ENCODE results near the gene CUX1.

DNA sequence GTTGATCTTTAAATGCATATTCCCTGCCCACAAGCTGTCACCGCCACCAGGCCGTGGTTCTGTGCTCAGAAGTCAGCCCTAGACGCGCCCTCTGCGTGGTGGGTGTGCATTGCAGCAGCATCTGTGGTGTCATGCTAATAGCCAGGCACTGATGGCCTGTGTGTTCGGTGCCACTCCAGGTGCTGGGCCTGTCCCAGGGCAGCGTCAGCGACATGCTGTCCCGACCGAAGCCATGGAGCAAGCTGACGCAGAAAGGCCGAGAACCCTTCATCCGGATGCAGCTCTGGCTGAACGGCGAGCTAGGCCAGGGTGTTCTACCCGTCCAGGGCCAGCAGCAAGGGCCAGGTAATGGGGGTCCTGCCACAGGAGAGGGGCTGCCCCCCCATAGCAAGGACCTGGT lies 386.8 kb downstream of the CUX1 start:
- TF ChIP-seq, protein P1, sequence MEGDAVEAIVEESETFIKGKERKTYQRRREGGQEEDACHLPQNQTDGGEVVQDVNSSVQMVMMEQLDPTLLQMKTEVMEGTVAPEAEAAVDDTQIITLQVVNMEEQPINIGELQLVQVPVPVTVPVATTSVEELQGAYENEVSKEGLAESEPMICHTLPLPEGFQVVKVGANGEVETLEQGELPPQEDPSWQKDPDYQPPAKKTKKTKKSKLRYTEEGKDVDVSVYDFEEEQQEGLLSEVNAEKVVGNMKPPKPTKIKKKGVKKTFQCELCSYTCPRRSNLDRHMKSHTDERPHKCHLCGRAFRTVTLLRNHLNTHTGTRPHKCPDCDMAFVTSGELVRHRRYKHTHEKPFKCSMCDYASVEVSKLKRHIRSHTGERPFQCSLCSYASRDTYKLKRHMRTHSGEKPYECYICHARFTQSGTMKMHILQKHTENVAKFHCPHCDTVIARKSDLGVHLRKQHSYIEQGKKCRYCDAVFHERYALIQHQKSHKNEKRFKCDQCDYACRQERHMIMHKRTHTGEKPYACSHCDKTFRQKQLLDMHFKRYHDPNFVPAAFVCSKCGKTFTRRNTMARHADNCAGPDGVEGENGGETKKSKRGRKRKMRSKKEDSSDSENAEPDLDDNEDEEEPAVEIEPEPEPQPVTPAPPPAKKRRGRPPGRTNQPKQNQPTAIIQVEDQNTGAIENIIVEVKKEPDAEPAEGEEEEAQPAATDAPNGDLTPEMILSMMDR (conservative IDR thresholded peaks at IDR 0.05; ENCODE audit: low read depth, low read length) = no peak
- TF ChIP-seq EZH2 (IDR thresholded peaks at IDR 0.05; ENCODE audit: low read length, unreplicated experiment) (no peak), EZH2phosphoT487 (IDR thresholded peaks at IDR 0.05; ENCODE audit: borderline replicate concordance, low read length) (no peak)
